AG20443 (cell line): ENCODE results near the gene RYR2.
A peak's percentile ranks its signal among the peaks of the same experiment; 100 is the strongest.

Source experiments
- DNase-seq: peaks from one replicate; pipeline ENCODE4 v3.0.0; 2012; ENCODE audit warnings: low spot score, mixed read lengths

The RYR2 gene

GRCh38 chr1:237457573-237457972, 415.6 kb downstream of the RYR2 start:
- DNase-seq = no peak

GRCh38 chr1:237467320-237467719, 425.3 kb downstream of the RYR2 start:
- no peak for DNase-seq

GRCh38 chr1:237470712-237471338, 428.8 kb downstream of the RYR2 start:
- no peak for DNase-seq

GRCh38 chr1:237471377-237471776, 429.4 kb downstream of the RYR2 start:
- no peak for DNase-seq

GRCh38 chr1:237471956-237472355, 430.0 kb downstream of the RYR2 start:
- no peak for DNase-seq

GRCh38 chr1:237473854-237474253, 431.9 kb downstream of the RYR2 start:
- DNase-seq = no peak

- DNase-seq = no peak
Observed at GRCh38 chr1:237478082-237478481, 436.1 kb downstream of the RYR2 start.

- DNase-seq = no peak
Observed at GRCh38 chr1:237478842-237479241, 436.9 kb downstream of the RYR2 start.

- DNase-seq = no peak
Observed at GRCh38 chr1:237482777-237483176, 440.8 kb downstream of the RYR2 start.

- DNase-seq = no peak
Observed at GRCh38 chr1:237492359-237492758, 450.4 kb downstream of the RYR2 start.

- no peak for DNase-seq
Observed at GRCh38 chr1:237500566-237500965, 458.6 kb downstream of the RYR2 start.

GRCh38 chr1:237503292-237503691, 461.3 kb downstream of the RYR2 start:
- DNase-seq = no peak

- DNase-seq = no peak
Observed at GRCh38 chr1:237507005-237507404, 465.0 kb downstream of the RYR2 start.

GRCh38 chr1:237509748-237510147, 467.8 kb downstream of the RYR2 start:
- no peak for DNase-seq

- no peak for DNase-seq
Observed at GRCh38 chr1:237525102-237525501, 483.1 kb downstream of the RYR2 start.

GRCh38 chr1:237527761-237528160, 485.8 kb downstream of the RYR2 start:
- no peak for DNase-seq

GRCh38 chr1:237528545-237528944, 486.6 kb downstream of the RYR2 start:
- no peak for DNase-seq

GRCh38 chr1:237539055-237539454, 497.1 kb downstream of the RYR2 start:
- DNase-seq = no peak

- no peak for DNase-seq
Observed at GRCh38 chr1:237542525-237543418, 500.8 kb downstream of the RYR2 start.

- no peak for DNase-seq
Observed at GRCh38 chr1:237553078-237553477, 511.1 kb downstream of the RYR2 start.

- DNase-seq = no peak
Observed at GRCh38 chr1:237556911-237557310, 514.9 kb downstream of the RYR2 start.

- DNase-seq = peak; percentile 26
Observed at GRCh38 chr1:237562242-237562823, 520.3 kb downstream of the RYR2 start.

- DNase-seq = no peak
Observed at GRCh38 chr1:237565236-237565635, 523.3 kb downstream of the RYR2 start.
